HEK293 (cell line): ENCODE data around the gene BTBD2.
A peak's percentile ranks its signal among the peaks of the same experiment; 100 is the strongest.

Source experiments
- CTCF ChIA-PET: fragments of 350-600 bp; formaldehyde crosslinking; extraction: SDS; loops from one replicate; lab custom pipeline; 2021; ENCODE audit warnings: antibody characterized with exemption; lab: Yijun Ruan, JAX
- POLR2A ChIA-PET: fragments of 300-600 bp; formaldehyde crosslinking; extraction: SDS; loops from one replicate; lab custom pipeline; 2020; ENCODE audit warnings: antibody characterized with exemption, inconsistent platforms; lab: Yijun Ruan, JAX
- H3K27ac ChIP-seq: fragments of 200-500 bp; sonication (Bioruptor generic); 2 replicates; pipeline ENCODE4 v1.5.1; 2014; ENCODE audit warnings: low read depth, low read length, control low read depth, inconsistent platforms; ENCODE audit errors: extremely low read depth
- H3K36me3 ChIP-seq, 2 experiments: fragments of 200-500 bp in 1 of 2; sonication (Bioruptor generic) in 1 of 2; 1 replicate in 1 of 2; 2 replicates in 1 of 2; pipeline ENCODE4 v1.5.1; 2014 to 2017; ENCODE audit warnings: inconsistent platforms in 2 of 2, low read length in 2 of 2; ENCODE audit not compliant: control insufficient read depth in 2 of 2, insufficient read depth in 1 of 2
- H3K4me1 ChIP-seq: fragments of 200-500 bp; sonication (Bioruptor generic); 2 replicates; pipeline ENCODE4 v1.5.1; 2014; ENCODE audit warnings: mild to moderate bottlenecking, low read length, inconsistent platforms; ENCODE audit not compliant: control insufficient read depth, insufficient read depth
- H3K4me3 ChIP-seq: 2 replicates; pipeline ENCODE4 v1.5.1; 2011; ENCODE audit warnings: low read depth, mild to moderate bottlenecking, control low read depth, low read length, moderate library complexity
- H3K9me3 ChIP-seq: fragments of 200-500 bp; sonication (Bioruptor generic); 2 replicates; pipeline ENCODE4 v1.5.1; 2014; ENCODE audit warnings: low read depth, low read length, inconsistent platforms; ENCODE audit not compliant: control insufficient read depth, insufficient read depth
- BCL11A ChIP-seq: fragments of 450-650 bp; formaldehyde crosslinking; IDR thresholded peaks from 2 replicates; pipeline ENCODE4 v1.5.1; 2016; ENCODE audit warnings: low read depth, missing biosample characterization, missing genetic modification characterization
- BCL11B ChIP-seq: fragments of 450-650 bp; formaldehyde crosslinking; IDR thresholded peaks from 2 replicates; pipeline ENCODE4 v1.5.1; 2016; ENCODE audit warnings: low read depth, missing biosample characterization, missing genetic modification characterization
- EGR2 ChIP-seq: fragments of 450-650 bp; formaldehyde crosslinking; IDR thresholded peaks from 2 replicates; pipeline ENCODE4 v1.5.1; 2016; ENCODE audit warnings: low read depth, missing biosample characterization, missing genetic modification characterization
- KLF1 ChIP-seq: fragments of 450-650 bp; formaldehyde crosslinking; IDR thresholded peaks from 2 replicates; pipeline ENCODE4 v1.5.1; 2016; ENCODE audit warnings: missing biosample characterization, missing genetic modification characterization
- RBAK ChIP-seq: fragments of 450-650 bp; formaldehyde crosslinking; IDR thresholded peaks from 2 replicates; pipeline ENCODE4 v1.5.1; 2016; ENCODE audit warnings: missing biosample characterization, missing genetic modification characterization
- ZFHX2 ChIP-seq: fragments of 450-650 bp; formaldehyde crosslinking; conservative IDR thresholded peaks from 2 replicates; pipeline ENCODE4 v1.5.1; 2016; ENCODE audit warnings: missing biosample characterization, missing genetic modification characterization
- ZNF221 ChIP-seq: fragments of 450-650 bp; formaldehyde crosslinking; IDR thresholded peaks from 2 replicates; pipeline ENCODE4 v1.5.1; 2017; ENCODE audit warnings: missing biosample characterization, missing genetic modification characterization, borderline replicate concordance
- ZNF514 ChIP-seq: fragments of 450-650 bp; formaldehyde crosslinking; IDR thresholded peaks from 2 replicates; pipeline ENCODE4 v1.5.1; 2016; ENCODE audit warnings: missing biosample characterization, missing genetic modification characterization
- ZNF558 ChIP-seq: fragments of 450-650 bp; formaldehyde crosslinking; IDR thresholded peaks from 2 replicates; pipeline ENCODE4 v1.5.1; 2016; ENCODE audit warnings: missing biosample characterization, missing genetic modification characterization
- ZNF571 ChIP-seq: fragments of 450-650 bp; formaldehyde crosslinking; IDR thresholded peaks from 2 replicates; pipeline ENCODE4 v1.5.0; 2017; ENCODE audit warnings: missing biosample characterization, missing genetic modification characterization
- ZNF785 ChIP-seq: fragments of 450-650 bp; formaldehyde crosslinking; IDR thresholded peaks from 2 replicates; pipeline ENCODE4 v1.5.1; 2016; ENCODE audit warnings: missing biosample characterization, missing genetic modification characterization
- TF ChIP-seq, protein P1 (sequence below): fragments of 450-650 bp; formaldehyde crosslinking; IDR thresholded peaks from 2 replicates; pipeline ENCODE4 v1.5.1; 2016; ENCODE audit warnings: missing biosample characterization, missing genetic modification characterization, borderline replicate concordance
- TF ChIP-seq, protein P2 (sequence below): sonication (generic); formaldehyde crosslinking; IDR thresholded peaks from 2 replicates; pipeline ENCODE4 v1.8.1; 2022; ENCODE audit warnings: mild to moderate bottlenecking, moderate library complexity, missing genetic modification reagents
- TF ChIP-seq, protein P3 (sequence below): fragments of 450-650 bp; formaldehyde crosslinking; IDR thresholded peaks from 2 replicates; pipeline ENCODE4 v1.5.1; 2016; ENCODE audit warnings: missing biosample characterization, missing genetic modification characterization
- TF ChIP-seq, protein P4 (sequence below): fragments of 450-650 bp; formaldehyde crosslinking; IDR thresholded peaks from 2 replicates; pipeline ENCODE4 v1.5.1; 2016; ENCODE audit warnings: missing biosample characterization, missing genetic modification characterization

BTBD2 gene

GRCh38 chr19:2049741-2050348 is 34.3 kb upstream of the BTBD2 start (continued):
- TF ChIP-seq, protein P1, sequence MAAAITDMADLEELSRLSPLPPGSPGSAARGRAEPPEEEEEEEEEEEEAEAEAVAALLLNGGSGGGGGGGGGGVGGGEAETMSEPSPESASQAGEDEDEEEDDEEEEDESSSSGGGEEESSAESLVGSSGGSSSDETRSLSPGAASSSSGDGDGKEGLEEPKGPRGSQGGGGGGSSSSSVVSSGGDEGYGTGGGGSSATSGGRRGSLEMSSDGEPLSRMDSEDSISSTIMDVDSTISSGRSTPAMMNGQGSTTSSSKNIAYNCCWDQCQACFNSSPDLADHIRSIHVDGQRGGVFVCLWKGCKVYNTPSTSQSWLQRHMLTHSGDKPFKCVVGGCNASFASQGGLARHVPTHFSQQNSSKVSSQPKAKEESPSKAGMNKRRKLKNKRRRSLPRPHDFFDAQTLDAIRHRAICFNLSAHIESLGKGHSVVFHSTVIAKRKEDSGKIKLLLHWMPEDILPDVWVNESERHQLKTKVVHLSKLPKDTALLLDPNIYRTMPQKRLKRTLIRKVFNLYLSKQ (tag by site-specific recombination), result no peak
- no peak for TF ChIP-seq ZNF558
- TF ChIP-seq ZNF514 (tag by site-specific recombination), result no peak
- TF ChIP-seq, protein P2, sequence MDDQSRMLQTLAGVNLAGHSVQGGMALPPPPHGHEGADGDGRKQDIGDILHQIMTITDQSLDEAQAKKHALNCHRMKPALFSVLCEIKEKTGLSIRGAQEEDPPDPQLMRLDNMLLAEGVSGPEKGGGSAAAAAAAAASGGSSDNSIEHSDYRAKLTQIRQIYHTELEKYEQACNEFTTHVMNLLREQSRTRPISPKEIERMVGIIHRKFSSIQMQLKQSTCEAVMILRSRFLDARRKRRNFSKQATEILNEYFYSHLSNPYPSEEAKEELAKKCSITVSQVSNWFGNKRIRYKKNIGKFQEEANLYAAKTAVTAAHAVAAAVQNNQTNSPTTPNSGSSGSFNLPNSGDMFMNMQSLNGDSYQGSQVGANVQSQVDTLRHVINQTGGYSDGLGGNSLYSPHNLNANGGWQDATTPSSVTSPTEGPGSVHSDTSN (CRISPR knock-in tag), result no peak

DNA sequence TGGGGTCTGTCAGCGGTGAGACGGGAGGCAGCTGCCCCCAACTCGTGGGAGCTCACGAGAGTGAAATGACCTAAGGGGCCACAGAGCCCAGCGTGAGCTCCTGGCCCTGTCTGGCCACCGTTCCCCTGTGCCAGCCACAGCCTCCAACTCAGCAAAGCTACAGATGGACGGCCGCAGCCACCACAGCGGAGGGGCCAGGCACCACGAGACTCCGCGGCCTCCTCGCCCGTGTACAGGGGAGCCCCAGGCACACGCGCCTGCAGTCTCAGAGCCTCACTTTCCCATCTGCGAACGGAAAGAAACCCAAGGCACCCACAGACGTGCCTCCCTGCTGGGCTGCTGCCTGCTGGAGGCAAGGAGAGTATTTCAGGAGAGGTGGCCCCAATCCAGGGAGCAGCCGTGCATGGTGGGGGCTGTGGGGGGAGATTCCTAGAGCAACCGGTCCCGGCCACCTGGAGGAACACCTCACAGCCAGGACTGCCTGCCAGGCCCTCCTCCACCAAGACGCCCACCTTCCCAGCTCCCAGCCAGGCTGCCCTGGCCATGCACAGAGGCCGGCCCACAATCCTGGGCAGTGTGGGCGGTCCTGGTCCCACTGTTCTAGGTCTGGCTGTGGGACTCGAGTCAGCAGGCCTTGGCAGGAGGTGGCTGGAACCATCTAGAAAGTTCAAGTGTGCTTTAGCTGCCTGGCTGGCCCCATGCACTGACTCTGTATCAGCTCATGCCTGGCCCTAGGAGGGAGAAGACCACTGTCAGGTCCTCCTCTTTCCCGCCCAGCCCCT is 33.6 kb upstream of the BTBD2 start:
- CTCF ChIA-PET, result interaction anchor here (0.6 to 0.7 kb wide), 2 partner anchors 29 to 120 kb away, joined by 3 to 4 read pairs; no protein-coding TSS in a partner anchor
- POLR2A ChIA-PET, result interaction anchor here (0.7 to 3.5 kb wide), 6 partner anchors 10 to 173 kb away, joined by 3 to 17 read pairs (median 4); no protein-coding TSS in a partner anchor
- TF ChIP-seq, protein P3, sequence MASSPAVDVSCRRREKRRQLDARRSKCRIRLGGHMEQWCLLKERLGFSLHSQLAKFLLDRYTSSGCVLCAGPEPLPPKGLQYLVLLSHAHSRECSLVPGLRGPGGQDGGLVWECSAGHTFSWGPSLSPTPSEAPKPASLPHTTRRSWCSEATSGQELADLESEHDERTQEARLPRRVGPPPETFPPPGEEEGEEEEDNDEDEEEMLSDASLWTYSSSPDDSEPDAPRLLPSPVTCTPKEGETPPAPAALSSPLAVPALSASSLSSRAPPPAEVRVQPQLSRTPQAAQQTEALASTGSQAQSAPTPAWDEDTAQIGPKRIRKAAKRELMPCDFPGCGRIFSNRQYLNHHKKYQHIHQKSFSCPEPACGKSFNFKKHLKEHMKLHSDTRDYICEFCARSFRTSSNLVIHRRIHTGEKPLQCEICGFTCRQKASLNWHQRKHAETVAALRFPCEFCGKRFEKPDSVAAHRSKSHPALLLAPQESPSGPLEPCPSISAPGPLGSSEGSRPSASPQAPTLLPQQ (tag by site-specific recombination), result no peak
- no peak for TF ChIP-seq ZNF571
- no peak for TF ChIP-seq RBAK (tag by site-specific recombination)
- TF ChIP-seq ZFHX2, result peak; percentile 97
- TF ChIP-seq EGR2, result peak; percentile 93
- TF ChIP-seq ZNF221 (tag by site-specific recombination), result no peak
- no peak for TF ChIP-seq ZNF785 (tag by site-specific recombination)
- no peak for TF ChIP-seq BCL11A (tag by site-specific recombination)
- TF ChIP-seq, all 188 proteins: peak for 2
- peaks cover 3% of the 10 kb centered on the region; the same call in 1 of the 2 replicates for H3K4me1 ChIP-seq
- peak overlapping the region; percentile 47; the same call in 1 of the 2 replicates for H3K27ac ChIP-seq
- H3K9me3 ChIP-seq, result no peaks in the 10 kb centered on the region
- H3K36me3 ChIP-seq, result peaks cover 0 to 48% of the 10 kb centered on the region in 2 experiments; a peak in 1 of 3 replicates
- peak overlapping the region; percentile 55 for H3K4me3 ChIP-seq

- H3K4me3 ChIP-seq, result no peak overlapping the region
- POLR2A ChIA-PET, result interaction anchor here (0.6 to 3.5 kb wide), 6 partner anchors 11 to 172 kb away, joined by 3 to 17 read pairs (median 4); no protein-coding TSS in a partner anchor
- TF ChIP-seq KLF1 (tag by site-specific recombination) (0 out of 2 replicates have a peak, but pooled peaks have one; percentile 27), BCL11B (tag by site-specific recombination) (peak; percentile 69; the same call in 1 of the 2 replicates)
- TF ChIP-seq, protein P4, sequence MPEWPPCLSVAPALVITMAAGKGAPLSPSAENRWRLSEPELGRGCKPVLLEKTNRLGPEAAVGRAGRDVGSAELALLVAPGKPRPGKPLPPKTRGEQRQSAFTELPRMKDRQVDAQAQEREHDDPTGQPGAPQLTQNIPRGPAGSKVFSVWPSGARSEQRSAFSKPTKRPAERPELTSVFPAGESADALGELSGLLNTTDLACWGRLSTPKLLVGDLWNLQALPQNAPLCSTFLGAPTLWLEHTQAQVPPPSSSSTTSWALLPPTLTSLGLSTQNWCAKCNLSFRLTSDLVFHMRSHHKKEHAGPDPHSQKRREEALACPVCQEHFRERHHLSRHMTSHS, result no peak
- TF ChIP-seq, all 188 proteins: peak for 2
- H3K4me1 ChIP-seq, result peaks cover 3% of the 10 kb centered on the region; the same call in 1 of the 2 replicates
- peaks cover 0 to 50% of the 10 kb centered on the region in 2 experiments; a peak in 2 of 3 replicates for H3K36me3 ChIP-seq
- no peak overlapping the region for H3K27ac ChIP-seq
- CTCF ChIA-PET, result interaction anchor here (0.6 kb wide), 1 partner anchor 442 kb away, joined by 3 read pairs; no protein-coding TSS in a partner anchor
- H3K9me3 ChIP-seq, result no peaks in the 10 kb centered on the region
Observed at GRCh38 chr19:2048104-2048958, 32.8 kb upstream of the BTBD2 start.
